Bronchial epithelial cell (primary cell): ENCODE data around the gene PLCD1. TPM values are rescaled to one million over a fixed set of nuclear protein-coding genes. Genes with fewer than 3 reads are reported as not detected.
A peak's percentile ranks its signal among the peaks of the same experiment; 100 is the strongest.

Experiments used
- DNase-seq: peaks from one replicate; pipeline ENCODE4 v3.0.0-alpha.2; 2010; ENCODE audit warnings: low read depth
- FAIRE-seq: peaks from 2 replicates; lab custom pipeline; 2011; peaks lifted over from hg19 to GRCh38; lab: Jason Lieb, UNC
- H3K27me3 ChIP-seq: 2 replicates; pipeline ENCODE4 v1.5.1; 2011; ENCODE audit warnings: low read length; ENCODE audit not compliant: control insufficient read depth, insufficient read depth
- H3K36me3 ChIP-seq: 2 replicates; pipeline ENCODE4 v1.5.1; 2011; ENCODE audit warnings: low read length; ENCODE audit not compliant: control insufficient read depth, insufficient read depth
- H3K4me3 ChIP-seq: 2 replicates; pipeline ENCODE4 v1.5.1; 2011; ENCODE audit warnings: mild to moderate bottlenecking, low read depth, low read length, control low read depth
- total RNA-seq: library from RNA; depleted of rRNA; stranded (reverse); fragments of >200 nt; gene quantifications from 2 replicates; pipeline ENCODE4 v1.2.1, GENCODE V29; 2014
- TF ChIP-seq, protein P1 (sequence below): IDR thresholded peaks from 2 replicates; pipeline ENCODE4 v1.5.1; 2011; ENCODE audit warnings: mild to moderate bottlenecking, moderate library complexity, low read length, control low read depth, inconsistent platforms; ENCODE audit not compliant: insufficient read depth, severe bottlenecking

PLCD1 gene
- total RNA-seq, 1 donor from 2014 or later: 24.2 TPM

DNA sequence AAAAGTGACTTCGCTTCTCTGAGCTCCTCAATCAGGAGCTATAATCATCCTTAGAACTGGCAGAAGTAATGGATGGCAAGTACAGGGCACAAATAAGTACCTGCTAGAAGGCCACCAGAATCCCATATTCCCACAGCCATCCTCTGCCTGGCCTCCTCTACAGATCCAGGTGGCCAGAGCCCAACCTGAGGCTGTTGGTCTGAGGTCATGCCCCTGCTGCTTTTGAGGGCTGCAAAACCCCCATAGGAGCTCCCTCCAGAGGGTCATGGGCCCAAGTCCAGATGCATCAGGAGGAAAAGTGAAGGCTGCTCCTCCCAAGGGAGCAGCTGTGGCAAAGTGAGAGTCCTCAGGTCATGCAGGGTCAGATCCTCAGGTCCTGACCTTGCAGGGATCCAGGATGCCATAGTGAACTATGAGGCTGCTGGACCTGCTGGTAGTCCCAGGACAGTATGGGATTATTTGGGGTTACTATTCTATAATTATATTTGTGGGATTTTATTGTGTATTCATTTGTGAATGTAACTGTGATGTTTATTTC, 3.0 kb upstream of the PLCD1 start:
- FAIRE-seq (no peak), DNase-seq (no peak)
- Histone ChIP-seq H3K36me3 (peaks cover 1% of the 10 kb centered on the region), H3K4me3 (no peak overlapping the region), H3K27me3 (no peaks in the 10 kb centered on the region)
- TF ChIP-seq, protein P1, sequence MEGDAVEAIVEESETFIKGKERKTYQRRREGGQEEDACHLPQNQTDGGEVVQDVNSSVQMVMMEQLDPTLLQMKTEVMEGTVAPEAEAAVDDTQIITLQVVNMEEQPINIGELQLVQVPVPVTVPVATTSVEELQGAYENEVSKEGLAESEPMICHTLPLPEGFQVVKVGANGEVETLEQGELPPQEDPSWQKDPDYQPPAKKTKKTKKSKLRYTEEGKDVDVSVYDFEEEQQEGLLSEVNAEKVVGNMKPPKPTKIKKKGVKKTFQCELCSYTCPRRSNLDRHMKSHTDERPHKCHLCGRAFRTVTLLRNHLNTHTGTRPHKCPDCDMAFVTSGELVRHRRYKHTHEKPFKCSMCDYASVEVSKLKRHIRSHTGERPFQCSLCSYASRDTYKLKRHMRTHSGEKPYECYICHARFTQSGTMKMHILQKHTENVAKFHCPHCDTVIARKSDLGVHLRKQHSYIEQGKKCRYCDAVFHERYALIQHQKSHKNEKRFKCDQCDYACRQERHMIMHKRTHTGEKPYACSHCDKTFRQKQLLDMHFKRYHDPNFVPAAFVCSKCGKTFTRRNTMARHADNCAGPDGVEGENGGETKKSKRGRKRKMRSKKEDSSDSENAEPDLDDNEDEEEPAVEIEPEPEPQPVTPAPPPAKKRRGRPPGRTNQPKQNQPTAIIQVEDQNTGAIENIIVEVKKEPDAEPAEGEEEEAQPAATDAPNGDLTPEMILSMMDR: no peak

DNA sequence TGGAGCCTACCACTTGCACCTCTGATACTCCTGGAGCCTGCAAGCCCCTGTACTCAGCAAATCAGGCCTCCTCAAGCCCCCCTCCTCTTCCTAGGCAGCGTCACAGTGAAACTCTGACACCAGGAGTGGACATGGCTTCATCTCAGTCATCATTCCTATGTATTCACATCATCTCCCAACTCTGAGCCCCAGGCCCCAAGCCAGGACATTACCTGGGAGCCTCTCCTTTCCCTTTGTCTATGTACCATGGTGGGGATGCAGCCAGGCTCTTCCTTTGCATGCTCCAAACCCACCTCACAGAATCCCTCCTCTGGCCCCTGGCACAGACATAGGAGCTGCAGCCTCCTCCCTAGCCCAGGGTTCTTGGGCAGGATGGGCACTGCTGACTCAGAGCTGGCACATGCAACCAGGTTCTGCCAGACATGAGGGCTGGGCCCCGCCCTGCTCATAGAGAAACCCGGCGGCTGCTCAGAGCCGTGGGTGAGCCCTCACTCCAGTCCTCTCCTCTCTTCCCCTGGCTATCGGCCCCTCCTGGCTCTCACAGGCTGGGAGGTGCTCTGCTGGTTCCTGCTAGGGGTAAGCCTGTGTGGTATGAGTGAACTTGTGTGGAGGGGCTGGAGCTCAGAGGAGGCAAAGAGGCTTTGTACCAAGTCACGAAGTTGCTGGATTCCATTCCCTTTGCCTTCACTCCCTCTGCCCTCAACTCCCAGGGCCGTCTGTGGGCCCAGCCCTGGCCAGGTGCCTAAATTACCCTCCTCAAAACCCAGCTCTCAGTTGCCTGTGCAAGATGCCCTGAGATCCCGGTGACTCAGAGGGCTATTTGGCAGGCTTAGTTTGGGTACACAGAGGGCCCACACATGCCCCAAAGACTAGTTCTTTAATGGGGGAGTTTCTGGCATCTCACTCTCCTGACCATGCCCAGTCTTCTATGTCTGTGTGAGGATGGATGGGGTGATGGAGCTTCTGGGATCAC, 1.9 kb upstream of the PLCD1 start:
- peak; percentile 90 for DNase-seq
- Histone ChIP-seq H3K36me3 (peaks cover 2% of the 10 kb centered on the region), H3K4me3 (no peak overlapping the region), H3K27me3 (no peaks in the 10 kb centered on the region)
- peak; percentile 18 for FAIRE-seq
- TF ChIP-seq, protein P1: no peak

DNA sequence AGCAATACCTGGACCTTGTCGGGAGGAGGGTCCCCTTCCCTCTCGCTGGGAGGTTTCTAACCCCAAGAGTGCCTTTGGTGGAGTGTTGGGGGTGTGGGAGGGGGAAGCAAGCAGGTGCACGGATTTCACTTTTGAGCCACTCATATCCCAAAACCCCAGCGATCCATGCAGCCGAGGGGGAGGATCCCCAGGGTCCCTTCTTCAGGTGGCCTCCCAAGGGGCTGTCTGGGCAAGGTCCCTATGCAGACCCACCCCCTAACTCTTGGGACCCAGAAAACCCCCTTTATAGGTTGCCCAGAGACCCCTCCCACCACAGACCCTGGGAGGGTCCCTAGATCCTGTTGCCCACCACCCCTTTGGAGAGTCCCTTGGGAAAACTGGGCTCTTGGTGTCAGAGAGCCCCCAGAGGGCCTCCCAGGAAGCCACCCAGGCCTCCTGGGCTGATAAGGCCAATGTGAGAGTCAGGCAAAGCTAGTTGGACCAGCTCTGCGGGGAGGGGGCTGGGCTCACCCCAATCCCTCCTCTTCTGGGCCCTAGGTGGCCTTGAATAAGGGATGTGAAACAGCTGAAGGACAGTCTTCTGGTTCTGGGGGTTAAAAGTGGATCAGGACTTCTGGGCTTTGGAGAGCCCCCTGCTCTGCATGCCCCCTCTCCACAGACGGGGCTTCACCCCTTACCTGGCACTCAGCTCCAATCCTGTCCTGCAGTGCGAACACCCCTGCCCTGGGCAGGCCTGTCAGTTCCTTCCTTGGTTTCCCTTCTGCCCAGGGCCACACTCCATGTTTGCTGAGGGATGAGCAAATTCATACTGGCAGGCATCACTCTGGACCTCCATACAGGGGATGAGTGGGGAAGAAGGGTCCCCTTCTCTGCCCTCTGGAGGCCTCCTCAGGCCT, 932 bp upstream of the PLCD1 start:
- H3K27me3 ChIP-seq: no peaks in the 10 kb centered on the region
- no peak for FAIRE-seq
- TF ChIP-seq, protein P1: no peak
- peak; percentile 29 for DNase-seq
- H3K4me3 ChIP-seq: peak overlapping the region; percentile 55
- H3K36me3 ChIP-seq: peaks cover 2% of the 10 kb centered on the region

DNA sequence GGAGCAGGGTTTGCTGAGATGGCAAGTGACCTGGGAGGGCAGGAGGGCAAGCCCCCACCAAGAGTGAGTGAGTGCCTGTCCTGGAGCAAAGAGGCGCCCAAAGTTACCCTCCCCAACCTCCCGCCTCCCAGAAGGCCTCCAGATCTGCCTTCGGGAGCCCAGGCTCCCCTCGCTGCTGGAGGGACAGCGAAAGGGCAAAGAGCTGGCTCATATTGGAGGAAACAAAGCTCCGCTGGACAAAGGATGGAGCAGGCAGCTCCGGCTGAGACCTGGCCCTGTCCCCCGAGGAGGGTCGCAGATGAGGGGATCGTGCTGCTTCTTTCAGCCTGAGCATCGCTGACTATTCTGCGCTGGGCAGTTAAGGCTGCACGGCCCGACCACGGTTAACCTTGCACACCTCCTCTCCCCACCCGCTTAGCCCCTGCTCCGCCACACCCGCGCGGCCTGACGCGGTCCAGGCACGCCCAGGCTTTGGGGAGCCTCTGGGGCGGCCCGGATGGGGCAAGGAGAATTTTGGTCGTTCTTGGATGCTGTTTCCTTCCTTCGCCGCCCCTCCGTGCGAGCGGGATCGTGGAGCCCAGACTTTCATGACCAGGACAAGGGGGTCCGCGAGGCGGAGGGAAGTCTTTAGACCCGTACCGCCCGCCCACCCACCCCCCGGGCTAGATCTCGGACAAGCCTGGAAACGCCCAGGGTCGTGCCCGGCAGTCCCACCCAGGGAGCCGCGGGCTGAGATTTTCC, 651 bp downstream of the PLCD1 start:
- DNase-seq (no peak), FAIRE-seq (no peak)
- Histone ChIP-seq H3K36me3 (peaks cover 2% of the 10 kb centered on the region), H3K27me3 (no peaks in the 10 kb centered on the region), H3K4me3 (peak overlapping the region; percentile 55)
- TF ChIP-seq, protein P1: no peak
